GM12891 (cell line): ENCODE data around the gene SH2D7.

Source experiments
- PAX5 ChIP-seq: IDR thresholded peaks from 2 replicates; pipeline ENCODE4 v1.6.1; 2011; ENCODE audit warnings: low read length, moderate library complexity, mild to moderate bottlenecking; ENCODE audit not compliant: insufficient read depth, severe bottlenecking
- POLR2A ChIP-seq: IDR thresholded peaks from 2 replicates; pipeline ENCODE4 v1.6.1; 2011; ENCODE audit warnings: low read depth, low read length, control low read depth
- POLR2AphosphoS5 ChIP-seq: IDR thresholded peaks from 2 replicates; pipeline ENCODE4 v1.6.1; 2011; ENCODE audit warnings: low read depth, low read length, control low read depth
- POU2F2 ChIP-seq: IDR thresholded peaks from 2 replicates; pipeline ENCODE4 v1.6.1; 2011; ENCODE audit warnings: low read depth, mild to moderate bottlenecking, control low read depth, low read length, moderate library complexity
- SPI1 ChIP-seq: IDR thresholded peaks from 2 replicates; pipeline ENCODE4 v1.6.1; 2011; ENCODE audit warnings: low read depth, low read length, control low read depth
- TAF1 ChIP-seq: IDR thresholded peaks from 2 replicates; pipeline ENCODE4 v1.6.1; 2011; ENCODE audit warnings: low read depth, low read length, control low read depth

- TF ChIP-seq POLR2A (no peak), POLR2AphosphoS5 (no peak), TAF1 (no peak), PAX5 (no peak), SPI1 (no peak), POU2F2 (no peak)
These were observed 37.8 kb upstream of the SH2D7 start for GRCh38 chr15:78054518-78054917.
